A673 (cell line): ENCODE results near the gene GCAT.

Experiments used
- EZH2 ChIP-seq: fragments of 200-600 bp; sonication (generic); IDR thresholded peaks from 2 replicates; pipeline ENCODE4 v1.6.1; 2017; ENCODE audit warnings: borderline replicate concordance, low read depth, mild to moderate bottlenecking, mixed read lengths, antibody characterized with exemption, low read length; ENCODE audit not compliant: poor library complexity, severe bottlenecking
- TF ChIP-seq, protein P1 (sequence below): fragments of 300-800, 200-600 bp; sonication (generic); conservative IDR thresholded peaks from 2 replicates; pipeline ENCODE4 v1.5.1; 2017; ENCODE audit warnings: low read depth, mild to moderate bottlenecking, antibody characterized with exemption, low read length, moderate library complexity, mixed read lengths

DNA sequence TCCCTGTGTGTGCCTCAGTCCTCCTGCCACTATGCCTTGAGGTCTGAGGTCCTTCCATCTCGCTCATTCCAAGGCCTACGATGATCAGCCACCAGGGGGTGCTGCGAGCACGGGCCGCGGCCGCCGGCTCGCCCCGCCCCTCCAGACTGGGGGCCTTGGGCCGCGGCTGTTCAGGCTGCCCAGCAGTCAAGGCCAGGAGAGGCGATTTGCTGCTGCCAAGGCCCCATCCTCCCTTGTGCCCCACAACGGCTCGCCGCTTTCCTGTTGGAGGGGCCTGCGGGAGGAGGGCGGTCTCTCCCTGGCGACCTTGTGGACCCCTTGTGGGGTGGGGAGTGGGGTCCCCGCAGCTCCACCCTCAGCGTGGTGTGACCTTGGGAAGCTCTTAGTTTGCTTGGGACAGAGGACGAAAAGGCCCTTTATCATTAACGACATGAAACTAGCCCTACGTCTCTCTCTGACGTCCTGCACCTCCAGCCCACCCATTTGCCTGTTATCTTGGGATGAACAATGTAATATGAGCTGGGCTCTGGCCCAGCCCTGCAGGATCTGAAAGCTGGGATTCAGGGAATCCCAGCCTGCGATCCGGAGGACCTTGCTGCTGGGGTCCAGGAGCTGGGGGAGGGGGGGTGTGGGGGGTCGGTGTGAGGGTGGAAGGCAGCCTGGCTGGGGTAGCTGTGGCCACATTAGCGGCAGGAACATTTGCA is 10.1 kb downstream of the GCAT start:
- TF ChIP-seq, protein P1, sequence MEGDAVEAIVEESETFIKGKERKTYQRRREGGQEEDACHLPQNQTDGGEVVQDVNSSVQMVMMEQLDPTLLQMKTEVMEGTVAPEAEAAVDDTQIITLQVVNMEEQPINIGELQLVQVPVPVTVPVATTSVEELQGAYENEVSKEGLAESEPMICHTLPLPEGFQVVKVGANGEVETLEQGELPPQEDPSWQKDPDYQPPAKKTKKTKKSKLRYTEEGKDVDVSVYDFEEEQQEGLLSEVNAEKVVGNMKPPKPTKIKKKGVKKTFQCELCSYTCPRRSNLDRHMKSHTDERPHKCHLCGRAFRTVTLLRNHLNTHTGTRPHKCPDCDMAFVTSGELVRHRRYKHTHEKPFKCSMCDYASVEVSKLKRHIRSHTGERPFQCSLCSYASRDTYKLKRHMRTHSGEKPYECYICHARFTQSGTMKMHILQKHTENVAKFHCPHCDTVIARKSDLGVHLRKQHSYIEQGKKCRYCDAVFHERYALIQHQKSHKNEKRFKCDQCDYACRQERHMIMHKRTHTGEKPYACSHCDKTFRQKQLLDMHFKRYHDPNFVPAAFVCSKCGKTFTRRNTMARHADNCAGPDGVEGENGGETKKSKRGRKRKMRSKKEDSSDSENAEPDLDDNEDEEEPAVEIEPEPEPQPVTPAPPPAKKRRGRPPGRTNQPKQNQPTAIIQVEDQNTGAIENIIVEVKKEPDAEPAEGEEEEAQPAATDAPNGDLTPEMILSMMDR, result peak; percentile 90
- TF ChIP-seq EZH2, result no peak
